GM12878 (cell line): Measurements from ENCODE around the gene DPPA3. TPM values are rescaled to one million over a fixed set of nuclear protein-coding genes. Genes with fewer than 3 reads are reported as not detected.
A peak's percentile ranks its signal among the peaks of the same experiment; 100 is the strongest.

Experiments used
- ATAC-seq: fragments of 200-7000 bp; cut with Tn5 transposase; 3 replicates; pipeline ENCODE4 v1.9.1; 2020; ENCODE audit warnings: mild to moderate bottlenecking, moderate library complexity
- BruUV-seq: library from RNA; stranded (reverse); fragments of 400-500 nt; replicated peaks from 2 replicates; lab custom pipeline; 2021; lab: Mats Ljungman, UMichigan
- CTCF ChIA-PET: fragments of 300-600 bp; sonication (Branson Sonifier 250); formaldehyde crosslinking; extraction: SDS; loops from one replicate; lab custom pipeline; 2021; ENCODE audit warnings: inconsistent platforms; lab: Yijun Ruan, JAX
- POLR2A ChIA-PET: fragments of 350-600 bp; formaldehyde crosslinking; extraction: SDS; loops from one replicate; lab custom pipeline; 2021; ENCODE audit warnings: inconsistent platforms; lab: Charles Lee
- RAD21 ChIA-PET: fragments of 300-600 bp; sonication (Branson Sonifier 250); formaldehyde crosslinking; loops from one replicate; lab custom pipeline; 2023; ENCODE audit warnings: antibody characterized with exemption; ENCODE audit not compliant: unreplicated experiment; lab: Charles Lee
- SMC1A ChIA-PET: fragments of 300-600 bp; sonication (Branson Sonifier 250); formaldehyde crosslinking; loops from one replicate; lab custom pipeline; 2023; ENCODE audit not compliant: unreplicated experiment, uncharacterized antibody; lab: Charles Lee
- DNase-seq: peaks from one replicate; pipeline ENCODE4 v3.0.0-alpha.2; 2011; ENCODE audit warnings: low read depth, low spot score
- FAIRE-seq: peaks from 3 replicates; lab custom pipeline; 2011; peaks lifted over from hg19 to GRCh38; lab: Jason Lieb, UNC
- H2AFZ ChIP-seq: 2 replicates; pipeline ENCODE4 v1.6.0; 2011; ENCODE audit warnings: low read depth, low read length, control low read depth; ENCODE audit not compliant: control insufficient read depth
- H3K27ac ChIP-seq: 2 replicates; pipeline ENCODE4 v1.5.1; 2011; ENCODE audit warnings: control low read depth; ENCODE audit not compliant: control insufficient read depth, insufficient read depth
- H3K27me3 ChIP-seq, 2 experiments: replicated peaks in 1 of 2; 2 replicates each; pipeline versions ENCODE4 v1.6.0 to v1.6.1; 2011; ENCODE audit warnings: low read length in 1 of 2; ENCODE audit not compliant: control insufficient read depth in 2 of 2, insufficient read depth in 2 of 2
- H3K36me3 ChIP-seq, 2 experiments: 2 replicates each; pipeline ENCODE4 v1.5.1; 2011; ENCODE audit warnings: low read length in 1 of 2; ENCODE audit not compliant: control insufficient read depth in 2 of 2, insufficient read depth in 2 of 2
- H3K4me1 ChIP-seq: 2 replicates; pipeline ENCODE4 v1.6.1; 2011; ENCODE audit warnings: mild to moderate bottlenecking, low read length, moderate library complexity, mixed read lengths; ENCODE audit not compliant: control insufficient read depth, insufficient read depth
- H3K4me2 ChIP-seq: 2 replicates; pipeline ENCODE4 v1.6.0; 2011; ENCODE audit warnings: control low read depth; ENCODE audit not compliant: control insufficient read depth, insufficient read depth
- H3K4me3 ChIP-seq: fragments of 200-600 bp; sonication (generic); 2 replicates; pipeline ENCODE4 v1.5.1; 2016
- H3K79me2 ChIP-seq: 2 replicates; pipeline ENCODE4 v1.6.0; 2011; ENCODE audit warnings: low read length; ENCODE audit not compliant: control insufficient read depth, insufficient read depth
- H3K9ac ChIP-seq: 2 replicates; pipeline ENCODE4 v1.8.0; 2011; ENCODE audit warnings: low read length, control low read depth, mixed read lengths; ENCODE audit not compliant: control insufficient read depth, insufficient read depth
- H3K9me3 ChIP-seq: replicated peaks from 3 replicates; pipeline ENCODE4 v1.5.1; 2011; ENCODE audit warnings: mild to moderate bottlenecking, low read length; ENCODE audit not compliant: control insufficient read depth, insufficient read depth
- H4K20me1 ChIP-seq: 2 replicates; pipeline ENCODE4 v1.6.0; 2011; ENCODE audit not compliant: control insufficient read depth, insufficient read depth
- BACH1 ChIP-seq: fragments of 450-650 bp; IDR thresholded peaks from 2 replicates; pipeline ENCODE4 v1.6.1; 2017; ENCODE audit warnings: mild to moderate bottlenecking, borderline replicate concordance
- CEBPZ ChIP-seq: fragments of 150-350 bp; IDR thresholded peaks from 2 replicates; pipeline ENCODE4 v1.6.1; 2016; ENCODE audit warnings: low read depth, low read length
- ELK1 ChIP-seq: IDR thresholded peaks from 2 replicates; pipeline ENCODE4 v1.6.1; 2012; ENCODE audit warnings: low read depth, low read length, improper control_type of control experiment
- LARP7 ChIP-seq: fragments of 450-650 bp; IDR thresholded peaks from 2 replicates; pipeline ENCODE4 v1.6.1; 2017; ENCODE audit warnings: mild to moderate bottlenecking
- MYB ChIP-seq: fragments of 150-350 bp; IDR thresholded peaks from 2 replicates; pipeline ENCODE4 v1.6.1; 2014; ENCODE audit warnings: mild to moderate bottlenecking, low read depth, low read length, borderline replicate concordance
- PAX8 ChIP-seq: fragments of 450-650 bp; IDR thresholded peaks from 2 replicates; pipeline ENCODE4 v1.6.1; 2017; ENCODE audit warnings: mild to moderate bottlenecking, moderate library complexity
- RBBP5 ChIP-seq: fragments of 200-600 bp; sonication (generic); conservative IDR thresholded peaks from 2 replicates; pipeline ENCODE4 v1.6.1; 2016
- SIX5 ChIP-seq: IDR thresholded peaks from 2 replicates; pipeline ENCODE4 v1.6.1; 2011; ENCODE audit warnings: mild to moderate bottlenecking, low read depth, low read length, moderate library complexity; ENCODE audit not compliant: severe bottlenecking
- SRF ChIP-seq, 2 experiments: IDR thresholded peaks; 2 replicates each; pipeline ENCODE4 v1.6.1; 2011; ENCODE audit warnings: low read depth in 2 of 2, low read length in 2 of 2, mild to moderate bottlenecking in 1 of 2, moderate library complexity in 1 of 2
- ZBTB4 ChIP-seq: fragments of 450-650 bp; formaldehyde crosslinking; IDR thresholded peaks from 2 replicates; pipeline ENCODE4 v1.4.0; 2022; ENCODE audit warnings: mild to moderate bottlenecking, moderate library complexity
- ZNF384 ChIP-seq: IDR thresholded peaks from 2 replicates; pipeline ENCODE4 v1.6.1; 2012; ENCODE audit warnings: low read depth, mild to moderate bottlenecking, low read length, improper control_type of control experiment, borderline replicate concordance
- ZNF622 ChIP-seq: fragments of 450-650 bp; IDR thresholded peaks from 2 replicates; pipeline ENCODE4 v1.6.1; 2017; ENCODE audit warnings: mild to moderate bottlenecking, inconsistent platforms
- WGBS: methylation state at CpG from one replicate; pipeline ENCODE4 v1.1.6; 2016; ENCODE audit warnings: low lambda C conversion rate; ENCODE audit not compliant: insufficient replicate concordance, insufficient coverage; ENCODE audit errors: missing lambda C conversion rate; 5-methylcytosine and 5-hydroxymethylcytosine counted together
- in situ Hi-C: fragments of 300-500 bp; cut with MboI; formaldehyde crosslinking; loops from 9 replicates; pipeline ENCODE4 v1.14.3; 2018; ENCODE audit warnings: mixed read lengths
- intact Hi-C: fragments of 100-400 bp; cut with micrococcal nuclease; formaldehyde crosslinking; loops from one replicate; pipeline ENCODE4 v1.14.2; 2022; ENCODE audit not compliant: unreplicated experiment
- polyA plus RNA-seq, 11 experiments: library from polyadenylated mRNA; depleted of rRNA in 4 of 11; unstranded in 6 of 11; stranded (reverse) in 5 of 11; fragments of >200 nt; fragmentation: Nextera tagmentation in 4 of 11; fragmentation: Illumina TruSeq in 1 of 11; extraction: Ambion mirVana in 4 of 11; extraction: Trizol in 1 of 11; gene quantifications; 1 replicate in 1 of 11; 2 replicates in 10 of 11; pipeline versions ENCODE4 v1.2.1 to v1.2.3, GENCODE V29; 2011 to 2016; ENCODE audit warnings: inconsistent platforms in 2 of 11, missing spikeins in 2 of 11, low read depth in 1 of 11
- total RNA-seq, 4 experiments: library from RNA; depleted of rRNA in 3 of 4; stranded (reverse); fragments of >200 nt in 3 of 4; fragmentation: Illumina TruSeq in 1 of 4; extraction: Trizol in 1 of 4; gene quantifications; 2 replicates each; pipeline versions ENCODE4 v1.2.1 to v1.2.3, GENCODE V29; 2013 to 2021

Gene DPPA3
- total and polyA plus RNA-seq, 10 of the 15 experiments (the other 5 are each of a cell fraction or from before 2014, with no cell fraction given): 0.05 TPM; not detected in 9

- ChIA-PET SMC1A (no interaction called here), CTCF (no interaction called here), RAD21 (no interaction called here), POLR2A (no interaction called here)
- Histone ChIP-seq H3K4me3 (no peak overlapping the region), H3K9ac (peak overlapping the region; percentile 15; the same call in 1 of the 2 replicates), H3K79me2 (no peaks in the 10 kb centered on the region), H2AFZ (peak overlapping the region; percentile 49; the same call in 1 of the 2 replicates), H3K36me3 (no peaks in the 10 kb centered on the region), H3K27me3 (no peaks in the 10 kb centered on the region), H3K9me3 (no peaks in the 10 kb centered on the region), H4K20me1 (no peaks in the 10 kb centered on the region), H3K4me2 (peak overlapping the region; percentile 47), H3K27ac (peak overlapping the region; percentile 65), H3K4me1 (peaks cover 32% of the 10 kb centered on the region)
- in situ Hi-C loops: no loop called here
- no TSS peak for BruUV-seq
- FAIRE-seq (no peak), DNase-seq (no peak), ATAC-seq (no peak)
- 15% methylated on average over 4 of the region's 4 CpGs for WGBS
- TF ChIP-seq PAX8 (no peak), SIX5 (no peak), ZBTB4 (CRISPR knock-in tag) (no peak), ZNF622 (no peak), LARP7 (no peak), ELK1 (no peak), CEBPZ (no peak), BACH1 (no peak), MYB (no peak), ZNF384 (no peak), RBBP5 (no peak), SRF (IDR thresholded peaks at IDR 0.05; ENCODE audit: low read depth in 2 of 2, low read length in 2 of 2) (no peak)
- intact Hi-C loops: no loop called here
Measured at GRCh38 chr12:7748852-7749251, 37.6 kb downstream of the DPPA3 start.
